HG03045 (cell line): ENCODE results near the gene TOGARAM1.
"Not testable (repeated sequence)": the region's sequence is repeated elsewhere in the genome, so short reads cannot be mapped to it uniquely, and the experiment has no call there.

Experiments used
- ATAC-seq: cut with Tn5 transposase; IDR thresholded peaks from one replicate; pipeline ENCODE4 v1.9.1; 2021; ENCODE audit warnings: mild to moderate bottlenecking, moderate library complexity; ENCODE audit not compliant: unreplicated experiment

TOGARAM1 gene

DNA sequence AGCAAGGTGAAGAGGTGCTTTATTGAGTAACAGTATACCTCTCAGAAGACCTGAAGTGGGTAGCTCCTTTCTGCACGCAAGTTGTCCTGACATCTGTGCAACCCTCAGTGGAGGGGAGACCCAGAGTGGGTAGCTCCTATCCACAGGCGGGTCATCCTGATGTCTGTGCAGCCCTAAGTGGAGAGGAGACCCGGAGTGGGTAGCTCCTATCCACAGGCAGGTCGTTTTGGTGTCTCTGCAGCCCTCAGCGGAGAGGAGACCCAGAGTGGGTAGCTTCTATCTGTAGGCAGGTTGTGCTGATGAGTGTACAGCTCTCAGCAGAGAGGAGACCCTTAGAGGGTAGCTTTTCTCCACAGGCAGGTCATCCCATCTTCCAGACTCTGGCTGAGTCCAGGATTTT lies 76.9 kb downstream of the TOGARAM1 start:
- no peak for ATAC-seq

- no peak for ATAC-seq
These were observed 77.4 kb downstream of the TOGARAM1 start for GRCh38 chr14:45039390-45039789.

GRCh38 chr14:45041641-45042040 lies 79.7 kb downstream of the TOGARAM1 start:
- ATAC-seq, result no peak

- no peak for ATAC-seq
These were observed 82.6 kb downstream of the TOGARAM1 start for GRCh38 chr14:45044638-45045037.

- no peak for ATAC-seq
These were observed 86.4 kb downstream of the TOGARAM1 start for GRCh38 chr14:45048385-45048784.

GRCh38 chr14:45051180-45051579 lies 89.2 kb downstream of the TOGARAM1 start:
- no peak for ATAC-seq

DNA sequence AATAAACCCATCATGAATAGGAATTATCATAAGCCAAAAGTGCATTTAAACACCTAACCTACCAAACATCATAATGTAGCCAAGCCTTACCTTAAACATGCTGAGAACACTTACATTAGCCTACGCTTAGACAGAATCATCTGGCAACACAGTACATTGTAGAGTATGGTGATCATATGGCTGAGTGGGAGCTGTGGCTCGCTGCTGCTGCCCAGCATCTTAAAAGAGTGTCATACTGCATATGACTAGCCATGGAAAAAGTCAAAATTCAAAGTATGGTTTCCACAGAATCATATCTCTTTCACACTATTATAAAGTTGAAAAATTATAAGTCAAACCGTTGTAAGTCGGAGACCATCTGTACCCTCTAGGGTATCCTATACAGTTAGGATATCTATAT lies 89.9 kb downstream of the TOGARAM1 start:
- no peak for ATAC-seq

DNA sequence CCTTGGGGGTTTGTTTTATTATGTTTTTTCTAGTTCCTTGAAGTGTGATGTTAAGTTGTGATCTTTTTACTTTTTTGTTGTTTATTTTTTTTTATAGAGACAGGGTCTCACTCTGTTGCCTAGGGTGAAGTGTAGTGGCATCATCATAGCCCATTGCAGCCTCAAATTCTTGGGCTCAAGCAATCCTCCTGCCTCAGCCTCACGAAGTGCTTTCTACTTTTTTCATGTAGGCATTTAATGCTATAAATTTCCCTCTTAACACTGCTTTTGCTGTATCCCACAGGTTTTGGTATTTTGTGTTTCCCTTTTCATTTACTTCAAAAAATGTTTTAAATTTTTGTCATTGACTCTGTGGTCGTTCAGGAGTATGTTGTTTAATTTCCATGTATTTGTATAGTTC lies 95.4 kb downstream of the TOGARAM1 start:
- ATAC-seq, result no peak

DNA sequence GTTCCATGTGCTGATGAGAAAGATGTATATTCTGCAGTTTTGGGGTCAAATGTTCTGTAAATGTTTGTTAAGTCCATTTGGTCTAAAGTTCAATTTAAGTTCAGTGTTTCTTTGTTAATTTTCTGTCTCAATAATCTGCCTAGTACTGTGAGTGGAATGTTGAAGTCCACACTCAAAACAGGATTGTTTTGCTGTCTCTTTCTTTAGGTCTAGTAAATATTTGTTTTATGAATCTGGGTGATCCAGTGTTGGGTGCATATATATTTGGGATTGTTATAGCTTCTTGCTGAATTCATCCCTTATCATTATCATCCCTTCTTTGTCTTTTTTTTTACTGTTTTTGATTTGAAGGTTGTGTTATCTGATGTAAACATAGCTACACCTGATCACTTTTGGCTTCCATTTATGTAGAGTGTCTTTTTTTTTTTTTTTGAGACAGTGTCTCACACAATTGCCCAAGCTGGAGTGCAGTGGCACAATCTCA lies 95.9 kb downstream of the TOGARAM1 start:
- ATAC-seq, result no peak

DNA sequence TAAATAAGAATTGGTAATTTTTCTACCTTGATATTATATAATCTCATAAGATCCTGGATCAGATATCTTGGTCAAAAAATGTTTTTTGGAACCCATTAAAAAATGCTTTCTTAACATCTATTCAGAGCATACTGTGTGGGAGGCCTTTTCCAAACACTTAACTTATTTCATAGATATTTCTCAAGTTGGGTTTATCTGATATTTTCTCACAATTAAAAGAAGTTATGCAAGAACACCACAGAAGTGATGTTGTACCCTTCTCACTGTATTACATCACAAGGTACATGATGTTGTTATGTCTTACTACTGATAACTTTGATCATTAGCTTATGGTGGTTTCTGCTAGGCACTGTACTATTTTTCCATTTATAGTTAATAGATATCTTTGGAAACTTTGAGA lies 98.6 kb downstream of the TOGARAM1 start:
- ATAC-seq, result no peak

- ATAC-seq, result no peak
These were observed 103.5 kb downstream of the TOGARAM1 start for GRCh38 chr14:45065540-45065939.

DNA sequence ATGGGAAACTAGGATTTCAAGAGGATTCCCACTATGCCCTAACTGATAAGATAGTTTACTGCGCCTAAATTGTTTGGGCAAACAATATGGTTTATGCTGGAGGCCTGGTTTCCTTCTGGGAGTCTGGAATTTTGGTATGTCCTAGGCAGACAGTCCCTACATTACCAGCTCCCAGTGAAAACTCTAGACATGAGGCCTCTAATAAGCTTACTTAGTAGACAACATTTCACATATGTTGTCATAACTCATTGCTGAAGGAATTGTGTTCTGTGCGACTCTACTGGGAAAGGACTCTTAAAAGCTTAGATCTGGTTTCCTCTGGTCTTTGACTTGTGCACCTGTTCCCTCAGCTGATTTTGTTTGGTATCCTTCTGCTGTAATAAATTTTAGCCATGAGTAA lies 104.0 kb downstream of the TOGARAM1 start:
- no peak for ATAC-seq

GRCh38 chr14:45066667-45067066 lies 104.7 kb downstream of the TOGARAM1 start:
- ATAC-seq, result no peak

DNA sequence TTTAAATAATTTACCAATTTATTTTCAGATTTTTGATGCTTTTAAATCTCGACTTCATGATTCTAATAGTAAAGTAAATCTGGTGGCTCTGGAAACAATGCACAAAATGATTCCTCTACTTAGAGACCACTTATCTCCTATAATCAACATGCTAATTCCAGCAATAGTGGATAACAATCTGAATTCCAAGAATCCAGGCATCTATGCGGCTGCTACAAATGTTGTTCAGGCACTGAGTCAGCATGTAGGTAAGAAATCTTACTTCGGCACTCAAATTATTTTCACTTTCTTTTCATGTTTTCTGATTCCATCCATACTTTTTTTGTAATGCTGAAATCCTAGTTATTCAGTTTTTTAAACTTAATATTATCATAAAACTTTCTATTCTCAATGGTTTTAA lies 106.4 kb downstream of the TOGARAM1 start:
- ATAC-seq, result no peak

DNA sequence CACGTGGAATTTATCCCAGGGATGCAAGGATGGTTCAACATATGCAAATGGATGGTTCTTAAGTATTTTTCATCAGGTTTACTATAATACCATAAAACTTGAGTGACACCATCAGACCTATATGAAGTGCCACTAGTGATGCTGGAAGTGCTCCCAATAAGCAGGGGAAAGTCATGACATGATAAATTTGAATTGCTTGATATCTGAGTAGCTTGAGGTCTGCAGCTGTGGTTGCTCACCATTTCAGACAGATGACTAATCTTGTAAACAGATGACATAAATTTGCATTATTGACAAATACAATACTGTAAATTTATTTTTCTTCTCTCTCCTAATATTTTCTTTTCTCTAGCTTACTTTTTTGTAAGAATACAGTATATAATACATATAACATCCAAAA lies 108.2 kb downstream of the TOGARAM1 start:
- no peak for ATAC-seq

GRCh38 chr14:45072126-45072525 lies 110.1 kb downstream of the TOGARAM1 start:
- no peak for ATAC-seq

GRCh38 chr14:45073231-45073879 lies 111.4 kb downstream of the TOGARAM1 start:
- no peak for ATAC-seq

GRCh38 chr14:45078323-45078722 lies 116.3 kb downstream of the TOGARAM1 start:
- no peak for ATAC-seq

- not testable (repeated sequence) for ATAC-seq
These were observed 118.5 kb downstream of the TOGARAM1 start for GRCh38 chr14:45080416-45080968.

GRCh38 chr14:45081096-45081495 lies 119.1 kb downstream of the TOGARAM1 start:
- ATAC-seq, result not testable (repeated sequence)

- ATAC-seq, result no peak
These were observed 120.4 kb downstream of the TOGARAM1 start for GRCh38 chr14:45082420-45082819.

GRCh38 chr14:45083617-45083975 lies 121.6 kb downstream of the TOGARAM1 start:
- peak; percentile 11 for ATAC-seq
